ENCODE data around the gene MYCN. TPM values are rescaled to one million over a fixed set of nuclear protein-coding genes. Genes with fewer than 3 reads are reported as not detected.

Gene MYCN
- total and polyA plus RNA-seq, 2 of the 8 experiments (the other 6 are each of a cell fraction or from before 2014, with no cell fraction given): 87.8 to 137 TPM

DNA sequence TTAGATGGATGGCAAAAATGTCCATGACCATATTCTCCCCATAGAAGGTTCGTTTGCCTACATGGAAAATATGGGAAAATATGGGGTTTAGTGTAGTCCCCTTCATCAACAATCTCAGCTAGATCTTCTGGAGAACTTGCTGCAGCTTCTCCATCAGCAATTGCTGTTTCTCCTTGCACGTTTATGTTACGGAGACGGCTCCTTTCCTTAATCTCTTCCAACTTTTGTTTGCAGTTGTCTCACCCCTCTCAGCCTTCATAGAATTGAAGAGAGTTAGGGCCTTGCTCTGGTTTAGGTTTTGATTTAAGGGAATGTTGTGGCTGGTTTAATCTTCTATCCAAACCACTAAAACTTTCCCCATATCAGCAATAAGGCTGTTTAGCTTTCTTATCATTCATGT is 28.9 kb downstream of the MYCN start:
- H4K91ac ChIP-seq (replicated peaks; ENCODE audit: insufficient read length, low read length): no peak overlapping the region
- no peaks in the 10 kb centered on the region for H3K23me2 ChIP-seq (ENCODE audit: low read depth, low read length)
- no peak overlapping the region for H4K8ac ChIP-seq (ENCODE audit: extremely low read depth, insufficient read depth, low read length)
- FAIRE-seq (no peak), DNase-seq (ENCODE audit: low read depth in 1 of 2, low spot score in 2 of 2) (no peak)
- no peaks in the 10 kb centered on the region for H3K79me1 ChIP-seq (ENCODE audit: low read depth, low read length)
- no peak overlapping the region for H2BK15ac ChIP-seq (ENCODE audit: low read length)
- no peaks in the 10 kb centered on the region for H3K27me3 ChIP-seq (replicated peaks in 1 of 4; ENCODE audit: control insufficient read depth in 3 of 4, extremely low read depth in 1 of 4, insufficient read depth in 3 of 4, low read length in 3 of 4)
- H3K79me2 ChIP-seq (ENCODE audit: control insufficient read depth in 1 of 2, insufficient read depth in 2 of 2, low read length in 2 of 2): no peaks in the 10 kb centered on the region
- no peak overlapping the region for H3K18ac ChIP-seq (ENCODE audit: extremely low read depth, low read length)
- no peak overlapping the region for H3K4me3 ChIP-seq (ENCODE audit: extremely low read depth in 1 of 4, insufficient read depth in 2 of 4, low read depth in 3 of 4, low read length in 4 of 4)
- H3K4me1 ChIP-seq (replicated peaks in 1 of 4; ENCODE audit: control insufficient read depth in 3 of 4, insufficient read depth in 4 of 4, low read length in 3 of 4): peaks cover 0 to 9% (median 3%) of the 10 kb centered on the region in 4 experiments; a peak in 6 of 7 replicates
- H4K20me1 ChIP-seq (replicated peaks in 1 of 2; ENCODE audit: control insufficient read depth in 1 of 2, insufficient read depth in 2 of 2, low read length in 2 of 2): no peaks in the 10 kb centered on the region
- no peak overlapping the region for H2AFZ ChIP-seq (ENCODE audit: low read length)
- H3K14ac ChIP-seq (ENCODE audit: insufficient read length): no peak overlapping the region
- WGBS, 2 experiments (ENCODE audit: extremely low coverage in 1 of 2, insufficient coverage in 1 of 2, insufficient read length in 1 of 2, insufficient replicate concordance in 2 of 2, low coverage in 1 of 2, low lambda C conversion rate in 2 of 2, missing lambda C conversion rate in 1 of 2): 96% methylated on average over 4 of the region's 4 CpGs; no CpG with 5 or more reads in 1 of the 2 experiments
- H3K56ac ChIP-seq (replicated peaks; ENCODE audit: insufficient read length, low read depth, low read length): no peak overlapping the region
- no peak overlapping the region for H2BK120ac ChIP-seq (replicated peaks; ENCODE audit: low read depth, low read length)
- no peaks in the 10 kb centered on the region for H3K36me3 ChIP-seq (ENCODE audit: control insufficient read depth in 2 of 4, insufficient read depth in 4 of 4, low read length in 3 of 4)
- no peak overlapping the region for H3K27ac ChIP-seq (ENCODE audit: low read depth, low read length)
- H3K9me3 ChIP-seq (ENCODE audit: insufficient read depth in 2 of 2, low read depth in 1 of 2, low read length in 1 of 2): no peaks in the 10 kb centered on the region
- POLR2A ChIA-PET (ENCODE audit: partially characterized antibody): no interaction called here
- H3K23ac ChIP-seq (ENCODE audit: insufficient read length): no peak overlapping the region
- no peak overlapping the region for H2BK5ac ChIP-seq (ENCODE audit: low read depth, low read length)
- H3K9ac ChIP-seq (replicated peaks in 1 of 4; ENCODE audit: extremely low read depth in 1 of 4, low read depth in 3 of 4, low read length in 3 of 4): no peak overlapping the region
- no peak overlapping the region for H3K4me2 ChIP-seq (ENCODE audit: insufficient read depth in 1 of 2, low read depth in 2 of 2, low read length in 2 of 2)
- no peak overlapping the region for H2BK20ac ChIP-seq (ENCODE audit: low read length)
- H2AK5ac ChIP-seq (ENCODE audit: low read depth, low read length): no peak overlapping the region
- no peak overlapping the region for H3K4ac ChIP-seq (replicated peaks; ENCODE audit: insufficient read length, low read depth, low read length)
- CTCF ChIA-PET (ENCODE audit: partially characterized antibody): interaction anchor here (1.0 to 2.3 kb wide), 4 partner anchors 9 to 270 kb away, joined by 3 to 8 read pairs (median 4); partner anchors contain the start of gene MYCN
- no peak overlapping the region for H2BK12ac ChIP-seq (ENCODE audit: low read depth, low read length)
- H4K5ac ChIP-seq (ENCODE audit: insufficient read length, low read depth, low read length): no peak overlapping the region
